ENCODE data around the gene LRRK1. TPM values are rescaled to one million over a fixed set of nuclear protein-coding genes. Genes with fewer than 3 reads are reported as not detected.

The LRRK1 gene
- total RNA-seq, 1 experiment from 2014 or later, result 1.0 TPM

DNA sequence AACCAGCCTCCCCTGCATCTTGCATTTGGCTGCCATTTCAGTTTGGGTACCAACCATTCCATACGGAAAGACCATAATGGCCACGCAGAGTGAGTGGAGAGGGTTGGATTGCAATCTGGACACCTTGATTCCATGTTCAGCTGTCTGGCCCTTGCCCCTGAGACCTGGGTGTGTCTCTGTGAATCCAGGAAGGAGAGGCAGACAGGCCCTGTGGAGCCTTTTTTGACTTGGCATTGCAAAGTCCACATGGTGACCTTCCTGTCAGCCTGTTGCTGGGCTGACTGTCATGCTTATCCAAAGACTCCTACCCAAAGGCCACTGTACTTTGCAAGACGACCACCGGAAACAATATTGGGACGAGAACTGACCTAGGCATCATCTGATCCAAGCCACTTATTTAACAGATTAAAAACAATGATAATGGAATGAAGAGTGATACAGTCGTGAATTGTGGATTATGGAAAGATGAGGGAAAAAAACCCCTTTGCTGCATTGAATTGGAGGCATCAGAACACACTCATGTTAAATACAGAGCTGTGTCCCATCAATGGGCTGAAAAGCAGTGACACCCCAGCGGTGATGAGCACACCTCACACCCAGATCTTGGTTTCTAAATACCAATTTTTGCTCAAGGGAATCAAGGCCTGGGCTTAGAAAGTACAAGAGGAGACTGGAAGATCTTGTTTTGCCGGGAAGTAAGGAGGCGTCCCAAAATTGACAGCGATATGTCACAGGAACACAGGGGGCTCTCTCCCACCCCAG lies 86.0 kb downstream of the LRRK1 start:
- DNase-seq (ENCODE audit: low read depth, low spot score), result no peak
- in situ Hi-C loops (cut with HindIII; ENCODE audit: low pct_unique_long_range_greater_than_20kb, low sequenced_read_pairs), result no loop called here

DNA sequence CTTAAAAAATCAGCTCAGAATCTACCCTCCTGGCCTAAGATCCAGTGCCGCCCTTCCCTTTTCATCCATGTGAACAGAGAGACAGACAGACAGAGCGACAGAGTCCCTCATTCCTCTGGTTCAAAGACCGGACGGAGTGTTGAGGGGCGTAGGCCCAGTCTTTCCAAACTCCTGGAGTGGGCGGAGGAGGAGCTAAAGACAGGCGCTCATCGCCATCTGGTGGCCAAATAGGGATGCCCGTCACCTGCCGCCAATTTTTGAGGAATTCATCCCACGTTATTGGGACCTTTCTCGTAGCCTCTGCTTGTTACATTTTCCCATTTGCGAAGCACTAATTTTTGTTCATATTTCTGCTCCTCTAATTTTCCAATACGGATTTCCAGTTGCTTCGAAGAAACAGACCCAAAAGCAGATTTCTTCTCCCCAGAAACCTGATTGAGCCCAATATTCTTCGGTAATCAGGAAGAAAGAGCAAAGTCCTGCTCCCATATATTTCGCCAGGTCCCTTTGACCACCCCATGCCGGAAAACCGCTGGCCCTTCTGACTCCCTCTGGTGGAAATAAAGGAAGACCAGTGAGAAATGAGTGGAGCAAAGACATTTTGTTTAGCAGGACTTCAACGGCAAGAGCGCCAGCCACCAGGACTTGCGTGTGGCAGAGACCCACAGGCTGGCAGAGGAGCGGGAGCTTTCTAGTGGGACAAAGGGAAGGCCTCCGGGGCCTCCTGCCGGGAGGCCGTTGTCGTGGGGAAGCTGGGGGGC lies 88.0 kb downstream of the LRRK1 start:
- in situ Hi-C loops (cut with HindIII; ENCODE audit: low pct_unique_long_range_greater_than_20kb, low sequenced_read_pairs), result no loop called here
- peak; percentile 86 for DNase-seq (ENCODE audit: low read depth, low spot score)

DNA sequence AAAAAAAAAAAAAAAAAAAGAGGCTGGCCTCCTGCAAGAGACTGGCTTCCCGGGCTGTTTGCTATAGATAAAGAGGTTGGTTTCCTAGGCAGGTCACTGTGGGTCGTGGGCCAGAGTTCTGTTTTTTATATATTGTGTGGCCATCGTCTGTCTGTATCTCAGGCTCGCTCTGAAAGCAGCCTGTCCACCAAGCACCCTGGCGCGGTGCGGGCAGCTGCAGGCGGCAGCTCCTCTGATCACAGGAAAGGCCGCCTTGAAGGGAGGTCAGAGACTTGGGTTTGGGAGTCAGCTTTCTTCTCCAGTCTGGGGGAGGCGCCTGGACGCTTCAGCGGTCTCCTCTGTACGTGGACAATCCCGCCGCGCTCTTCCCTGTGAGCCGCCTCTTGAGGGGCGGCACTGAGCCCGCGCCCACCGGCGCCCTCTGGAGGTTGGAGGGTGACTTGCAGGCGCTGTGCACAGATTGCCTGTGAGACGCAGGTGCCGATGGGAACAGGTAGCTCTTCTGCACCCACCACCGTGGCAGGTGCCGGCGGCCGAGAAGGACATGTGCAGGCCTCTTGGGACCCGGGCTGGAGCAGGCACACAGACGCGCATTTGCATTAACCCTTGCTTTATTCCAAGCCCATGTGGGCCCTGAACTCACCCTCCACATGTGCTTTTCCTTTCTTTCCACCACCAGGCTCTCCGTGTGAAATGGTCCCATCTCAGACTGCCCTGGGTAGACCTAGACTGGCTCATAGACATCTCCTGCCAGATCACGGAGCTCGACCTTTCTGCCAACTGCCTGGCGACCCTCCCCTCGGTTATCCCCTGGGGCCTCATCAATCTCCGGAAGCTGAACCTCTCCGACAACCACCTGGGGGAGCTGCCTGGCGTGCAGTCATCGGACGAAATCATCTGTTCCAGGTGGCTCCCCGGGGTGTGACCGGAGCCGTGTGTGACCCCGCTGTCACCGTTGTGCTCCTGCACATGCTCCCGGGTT lies 89.3 kb downstream of the LRRK1 start:
- in situ Hi-C loops (cut with HindIII; ENCODE audit: low pct_unique_long_range_greater_than_20kb, low sequenced_read_pairs), result no loop called here
- DNase-seq (ENCODE audit: low read depth, low spot score), result peak; percentile 78

DNA sequence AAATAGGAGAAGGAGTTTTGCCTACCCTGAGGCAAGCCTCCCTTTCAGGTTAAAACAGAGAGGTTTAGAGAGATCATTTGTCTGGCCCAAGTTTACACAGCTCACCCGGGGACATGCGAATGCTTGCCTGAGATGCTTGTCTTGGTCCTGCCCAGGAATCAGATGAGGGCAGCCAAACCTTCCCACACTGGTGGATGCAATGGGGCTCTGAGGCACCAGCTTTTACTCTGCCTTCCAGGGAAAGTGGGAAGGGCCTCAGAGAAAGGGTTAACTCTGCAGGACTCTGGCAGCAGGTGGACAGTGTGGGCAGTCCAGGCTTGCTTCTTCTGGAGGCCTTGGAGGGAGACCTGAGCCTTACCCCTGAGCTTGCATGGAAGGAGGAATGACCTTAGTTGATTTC lies 90.0 kb downstream of the LRRK1 start:
- in situ Hi-C loops (cut with HindIII; ENCODE audit: low pct_unique_long_range_greater_than_20kb, low sequenced_read_pairs), result no loop called here
- no peak for DNase-seq (ENCODE audit: low read depth, low spot score)

DNA sequence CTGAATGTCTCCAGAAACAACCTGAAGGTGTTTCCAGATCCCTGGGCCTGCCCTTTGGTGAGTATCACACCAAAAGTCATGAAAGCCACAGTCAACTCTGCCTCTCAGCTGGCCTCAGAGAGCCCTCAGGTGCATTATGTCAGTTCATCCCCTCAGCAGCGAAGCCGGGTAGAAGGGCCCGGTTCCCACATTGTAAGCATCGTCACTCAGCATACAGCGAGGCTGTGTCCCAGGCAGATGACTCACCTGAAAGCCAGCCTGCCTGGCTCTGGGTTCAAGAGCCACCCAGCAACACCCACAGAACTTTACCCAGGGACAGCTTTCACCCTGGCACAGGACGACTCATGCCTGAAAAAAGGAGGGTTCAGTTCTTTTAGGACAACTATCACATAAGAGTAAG lies 91.6 kb downstream of the LRRK1 start:
- in situ Hi-C loops (cut with HindIII; ENCODE audit: low pct_unique_long_range_greater_than_20kb, low sequenced_read_pairs), result no loop called here
- no peak for DNase-seq (ENCODE audit: low read depth, low spot score)

DNA sequence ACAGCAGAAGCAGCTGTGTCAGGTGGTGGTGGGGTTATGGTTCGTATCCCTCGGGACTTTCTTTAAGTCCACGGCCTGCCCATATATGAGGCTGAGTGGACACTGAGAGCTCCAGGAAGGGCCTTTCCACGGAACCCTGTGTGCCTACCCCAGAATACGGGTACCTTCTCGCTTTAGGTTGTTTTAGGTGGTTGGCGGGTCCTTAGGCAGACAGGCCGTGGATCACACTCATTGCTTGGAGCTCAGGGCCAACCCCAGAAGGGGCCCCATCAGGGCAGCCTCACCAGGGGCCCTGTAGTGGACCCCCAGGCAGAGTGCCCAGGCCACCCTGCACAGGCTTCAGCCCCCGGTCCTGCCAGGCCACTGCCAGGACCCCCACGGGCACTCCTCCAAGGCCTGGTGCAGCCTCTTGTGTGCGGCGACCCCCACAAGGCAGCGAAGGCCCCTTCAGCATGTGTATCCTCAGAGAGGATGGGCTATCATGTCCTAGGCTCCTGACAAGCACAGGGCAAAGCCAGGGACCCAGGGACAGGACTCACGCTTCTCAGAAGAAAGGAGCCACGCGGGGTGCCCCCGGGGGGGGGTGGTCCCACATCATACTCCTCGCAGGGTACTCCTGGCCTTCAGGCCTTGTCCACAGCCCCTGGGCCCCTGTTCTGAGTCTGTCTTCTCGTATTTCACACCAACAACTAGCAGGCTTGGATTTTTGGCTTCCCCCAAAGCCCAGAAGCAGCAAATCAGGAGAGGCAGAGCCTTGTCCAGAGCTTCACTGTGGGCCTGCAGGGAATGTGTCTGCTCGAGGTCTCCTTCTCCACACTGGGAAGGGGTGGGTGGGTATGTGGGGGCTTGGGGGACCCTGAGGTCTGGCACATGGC lies 93.4 kb downstream of the LRRK1 start:
- in situ Hi-C loops (cut with HindIII; ENCODE audit: low pct_unique_long_range_greater_than_20kb, low sequenced_read_pairs), result no loop called here
- DNase-seq (ENCODE audit: low read depth, low spot score), result no peak

DNA sequence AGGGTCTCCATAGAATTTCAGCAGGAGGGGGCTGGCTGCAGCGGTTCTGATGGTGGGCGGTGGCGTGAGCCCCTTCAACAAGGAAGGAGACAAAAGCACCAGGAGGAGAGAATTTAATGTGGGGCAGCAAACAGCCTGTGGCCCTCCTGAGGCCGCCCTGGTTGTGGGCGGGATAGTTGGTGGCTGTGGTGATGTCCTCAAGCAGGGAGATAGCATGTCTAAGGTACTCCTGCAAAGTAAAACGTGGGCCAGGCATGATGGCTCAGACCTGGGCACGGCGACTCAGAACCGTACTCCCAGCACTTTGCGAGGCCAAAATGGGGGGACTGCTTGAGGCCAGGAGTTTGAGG lies 94.0 kb downstream of the LRRK1 start:
- no peak for DNase-seq (ENCODE audit: low read depth, low spot score)
- in situ Hi-C loops (cut with HindIII; ENCODE audit: low pct_unique_long_range_greater_than_20kb, low sequenced_read_pairs), result no loop called here

DNA sequence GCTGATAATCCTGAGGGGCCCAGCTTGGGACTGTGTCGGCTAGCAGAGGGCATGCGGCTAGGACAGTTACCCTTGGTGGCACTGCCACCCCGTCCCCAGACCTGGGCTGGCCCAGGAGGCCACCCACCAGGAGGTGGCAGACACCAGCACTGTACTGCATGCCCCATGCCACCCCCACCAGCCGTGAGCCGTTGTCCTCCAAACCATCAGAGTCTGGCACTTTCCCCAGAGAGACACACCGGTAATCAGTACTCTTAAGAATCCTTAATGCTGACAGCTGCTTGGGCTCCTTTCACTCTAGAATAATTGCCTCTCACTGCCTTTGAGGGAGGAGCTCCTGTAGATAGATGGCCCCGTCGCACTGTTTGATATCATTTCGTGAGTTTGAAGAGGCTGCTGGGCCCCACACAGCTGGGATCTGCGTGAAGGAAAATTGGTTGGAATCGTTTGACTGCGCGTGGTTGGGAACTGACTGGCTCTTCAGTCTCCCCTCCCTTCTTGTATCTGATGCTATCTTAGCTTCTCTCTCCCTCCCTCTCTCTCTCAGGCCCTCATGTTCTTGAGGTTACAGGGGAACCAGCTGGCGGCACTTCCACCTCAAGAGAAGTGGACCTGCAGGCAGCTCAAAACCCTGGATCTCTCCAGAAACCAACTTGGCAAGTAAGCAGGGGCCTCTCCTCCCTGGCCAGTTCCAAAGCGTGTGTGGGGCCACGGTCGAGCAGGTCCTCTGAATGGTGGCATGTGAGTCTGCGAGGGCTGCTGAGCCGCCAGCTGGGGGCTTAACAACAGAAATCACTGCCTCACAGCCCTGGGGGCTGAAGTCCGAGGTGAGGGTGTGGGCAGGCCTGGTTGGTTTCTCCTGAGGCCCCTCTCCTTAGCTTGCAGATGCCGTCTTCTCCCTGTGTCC lies 94.9 kb downstream of the LRRK1 start:
- in situ Hi-C loops (cut with HindIII; ENCODE audit: low pct_unique_long_range_greater_than_20kb, low sequenced_read_pairs), result no loop called here
- DNase-seq (ENCODE audit: low read depth, low spot score), result no peak

DNA sequence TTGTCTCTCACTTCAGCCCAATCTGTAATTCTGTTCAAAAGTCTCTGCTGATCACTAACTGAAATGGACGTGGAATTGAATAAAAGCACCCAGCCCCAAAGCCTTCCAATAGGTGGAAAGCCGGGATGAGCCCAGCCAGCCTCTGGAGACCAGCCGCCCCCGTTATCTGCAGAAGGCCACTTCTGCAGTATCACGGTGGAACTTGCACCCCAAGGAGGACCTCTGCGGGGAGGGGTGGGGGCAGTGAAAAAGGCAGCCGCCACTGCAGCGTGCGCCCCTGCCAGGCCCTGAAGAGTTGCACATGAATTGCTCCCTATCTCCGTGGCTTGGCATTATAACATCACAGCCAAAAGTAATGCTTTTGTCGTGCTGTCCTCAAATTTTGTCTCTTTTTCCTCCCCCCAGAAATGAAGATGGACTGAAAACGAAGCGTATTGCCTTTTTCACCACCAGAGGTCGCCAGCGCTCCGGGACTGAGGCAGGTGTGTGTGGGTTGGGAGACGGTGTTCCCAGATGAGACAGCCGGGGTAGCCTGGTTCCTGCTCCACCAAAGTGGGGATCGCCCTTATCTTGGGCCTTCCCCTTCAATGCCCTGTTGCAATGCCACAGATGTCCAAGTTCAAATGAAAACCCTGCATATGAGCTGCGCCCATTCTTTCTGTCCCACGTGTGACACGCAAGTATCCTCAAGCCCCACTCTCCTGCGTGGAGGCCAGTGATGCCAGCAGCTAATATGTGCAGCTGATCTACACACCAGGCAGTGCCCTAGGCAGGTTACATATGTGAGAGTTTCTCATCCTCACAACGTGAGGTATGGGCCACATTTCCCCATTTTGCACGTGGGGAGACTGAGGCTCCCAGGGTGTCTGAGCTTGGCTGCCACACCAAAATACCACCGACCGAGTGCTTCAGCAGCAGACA lies 96.0 kb downstream of the LRRK1 start:
- in situ Hi-C loops (cut with HindIII; ENCODE audit: low pct_unique_long_range_greater_than_20kb, low sequenced_read_pairs), result no loop called here
- DNase-seq (ENCODE audit: low read depth, low spot score), result peak; percentile 75

DNA sequence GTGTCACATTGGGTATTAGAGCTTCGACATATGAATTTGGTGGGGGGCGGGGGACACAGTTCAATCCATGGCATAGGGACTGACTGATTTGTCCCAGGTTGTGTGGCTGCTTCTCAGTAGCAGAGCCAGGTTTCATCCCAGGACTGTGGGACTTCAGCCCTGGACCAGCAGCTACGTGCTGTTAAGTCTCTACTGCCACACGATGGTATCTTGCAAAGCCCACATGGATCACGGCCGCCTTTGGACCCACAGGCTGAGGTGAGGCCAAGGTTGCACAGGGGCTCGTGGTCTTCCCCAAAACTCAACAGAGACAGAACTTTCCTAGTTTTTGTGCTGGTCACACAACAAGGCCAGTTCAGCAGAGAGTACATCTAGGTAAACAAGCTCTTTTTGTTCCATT lies 97.4 kb downstream of the LRRK1 start:
- DNase-seq (ENCODE audit: low read depth, low spot score), result no peak
- in situ Hi-C loops (cut with HindIII; ENCODE audit: low pct_unique_long_range_greater_than_20kb, low sequenced_read_pairs), result no loop called here

DNA sequence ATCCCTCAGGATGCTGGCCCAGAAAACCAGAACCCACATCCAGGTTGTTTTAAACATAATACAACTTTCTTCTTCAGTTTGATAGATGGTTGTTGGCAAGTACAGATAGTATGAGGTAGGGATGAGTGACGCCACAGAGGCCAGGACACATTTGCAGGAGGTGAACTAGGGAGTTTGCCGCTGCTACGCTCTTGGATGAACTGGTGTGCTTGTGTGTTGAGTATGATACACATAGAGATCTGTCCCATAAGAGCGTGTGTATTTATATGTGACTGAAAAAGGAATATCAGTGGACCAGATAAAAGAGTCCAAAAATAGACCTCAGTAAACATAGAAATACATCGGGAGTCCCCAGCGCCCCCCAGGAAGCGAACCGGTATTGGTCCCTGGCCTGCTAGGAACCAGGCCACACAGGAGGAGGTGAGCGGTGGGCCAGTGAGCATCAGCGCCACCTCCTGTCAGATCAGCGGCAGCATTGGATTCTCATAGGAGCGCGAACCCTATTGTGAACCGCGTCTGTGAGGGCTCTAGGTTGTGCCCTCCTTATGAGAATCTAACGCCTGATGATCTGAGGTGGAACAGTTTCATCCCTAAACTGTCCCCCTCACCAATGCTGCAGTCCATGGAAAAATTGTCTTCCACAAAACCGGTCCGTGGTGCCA lies 98.1 kb downstream of the LRRK1 start:
- in situ Hi-C loops (cut with HindIII; ENCODE audit: low pct_unique_long_range_greater_than_20kb, low sequenced_read_pairs), result no loop called here
- peak; percentile 48 for DNase-seq (ENCODE audit: low read depth, low spot score)

DNA sequence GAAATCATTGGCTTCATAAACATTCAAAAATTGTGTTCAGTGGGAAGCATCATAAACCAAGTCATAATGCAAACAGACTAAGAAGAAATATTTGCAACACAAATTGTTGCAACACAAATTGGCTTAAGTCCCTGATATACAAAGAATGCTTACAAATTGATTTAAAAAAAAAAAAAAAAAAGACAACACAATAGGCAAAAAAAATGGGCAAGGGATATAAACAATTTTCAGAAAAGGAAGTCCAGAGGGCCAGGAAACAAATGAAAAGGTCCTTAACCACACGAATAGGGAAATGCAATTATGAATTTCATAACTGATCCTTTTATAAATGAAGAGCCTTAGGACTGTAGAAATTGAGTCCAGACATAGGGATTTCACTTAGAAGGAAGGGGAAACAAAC lies 98.9 kb downstream of the LRRK1 start:
- no peak for DNase-seq (ENCODE audit: low read depth, low spot score)
- in situ Hi-C loops (cut with HindIII; ENCODE audit: low pct_unique_long_range_greater_than_20kb, low sequenced_read_pairs), result no loop called here

DNA sequence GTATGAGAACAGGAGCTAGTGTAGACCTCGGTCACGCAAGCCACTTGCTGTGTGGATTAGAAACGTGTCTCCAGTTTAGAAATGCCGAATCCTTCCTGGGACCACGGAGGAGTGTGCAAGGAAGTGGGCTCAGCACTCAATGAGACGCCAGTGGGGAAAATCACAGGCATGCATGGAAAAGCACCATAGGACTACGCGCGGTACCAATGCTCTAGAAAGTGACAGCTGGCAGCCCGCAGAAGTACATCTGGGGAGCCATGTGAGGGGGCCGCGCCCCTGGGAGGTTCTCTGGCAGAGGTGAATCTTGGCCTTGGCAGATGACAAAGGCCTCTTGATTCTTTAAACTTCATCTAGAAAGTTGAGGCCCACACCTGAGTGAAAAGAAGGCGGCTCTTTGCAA lies 99.3 kb downstream of the LRRK1 start:
- in situ Hi-C loops (cut with HindIII; ENCODE audit: low pct_unique_long_range_greater_than_20kb, low sequenced_read_pairs), result no loop called here
- no peak for DNase-seq (ENCODE audit: low read depth, low spot score)

DNA sequence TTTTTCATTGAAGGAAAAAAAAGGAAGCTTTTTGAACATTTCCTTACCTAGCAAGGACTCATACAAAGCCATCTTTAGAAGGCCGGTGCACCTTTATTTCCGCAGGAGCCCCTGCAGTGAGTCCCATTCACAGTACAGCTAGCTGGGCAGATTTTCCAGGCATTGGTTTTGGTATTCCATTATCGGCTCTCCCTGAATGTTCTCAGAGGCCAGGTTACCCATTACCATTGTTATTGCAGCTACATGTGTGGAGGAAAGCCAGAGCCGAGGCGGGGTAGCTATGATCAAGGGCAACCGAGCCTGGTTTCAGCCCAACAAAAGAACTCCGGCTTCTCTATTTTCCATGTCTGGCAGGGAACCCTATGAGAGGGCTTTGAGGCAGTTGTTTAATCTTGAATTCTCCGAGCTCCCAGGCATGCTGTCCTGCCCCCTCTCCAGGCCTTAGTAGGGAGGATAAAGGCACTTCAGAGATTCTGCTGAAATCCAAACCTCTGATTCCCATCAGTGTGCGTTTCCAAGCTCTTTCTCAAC lies 100.3 kb downstream of the LRRK1 start:
- in situ Hi-C loops (cut with HindIII; ENCODE audit: low pct_unique_long_range_greater_than_20kb, low sequenced_read_pairs), result no loop called here
- no peak for DNase-seq (ENCODE audit: low read depth, low spot score)

DNA sequence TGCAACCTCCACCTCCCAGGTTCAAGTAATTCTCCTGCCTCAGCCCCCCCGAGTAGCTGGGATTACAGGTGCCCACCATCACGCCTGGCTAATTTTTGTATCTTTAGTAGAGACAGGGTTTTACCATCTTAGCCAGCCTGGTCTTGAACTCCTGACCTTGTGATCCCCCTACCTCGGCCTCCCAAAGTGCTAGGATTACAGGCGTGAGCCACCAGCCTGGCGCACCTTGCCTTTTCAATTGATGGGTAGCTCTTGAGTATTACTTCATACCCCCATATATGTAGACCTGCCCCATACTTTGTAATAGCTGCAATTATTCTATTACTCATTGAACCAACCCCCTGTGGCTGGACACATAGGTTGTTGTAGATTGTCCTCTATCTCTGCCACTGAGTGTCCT lies 101.3 kb downstream of the LRRK1 start:
- in situ Hi-C loops (cut with HindIII; ENCODE audit: low pct_unique_long_range_greater_than_20kb, low sequenced_read_pairs), result no loop called here
- DNase-seq (ENCODE audit: low read depth, low spot score), result no peak
